Activated CD8-positive, alpha-beta memory T cell treated with anti-CD3 and anti-CD28 coated beads for 48 hours (primary cell): ENCODE data around the gene ZNF77.
"Not testable (repeated sequence)": the region's sequence is repeated elsewhere in the genome, so short reads cannot be mapped to it uniquely, and the experiment has no call there.

ENCODE experiments used
- DNase-seq, 3 experiments: peaks; one replicate each; pipeline ENCODE4 v3.0.0-alpha.2; 2020; ENCODE audit warnings: low read depth in 2 of 3, low spot score in 2 of 3

The ZNF77 gene

GRCh38 chr19:2944775-2945574 is at the start of gene ZNF77:
TSS of gene ZNF77 (minus strand) at chr19:2944971. CDS start at chr19:2944840, 131 bp downstream.
- DNase-seq: peak; percentile 92 to 95 (median 93)

GRCh38 chr19:2993579-2993978 is 48.8 kb upstream of the ZNF77 start:
- no peak for DNase-seq

GRCh38 chr19:2992958-2993357 is 48.2 kb upstream of the ZNF77 start:
- no peak for DNase-seq

- DNase-seq: not testable (repeated sequence)
Measured at GRCh38 chr19:2992333-2992732, 47.6 kb upstream of the ZNF77 start.

- DNase-seq: no peak
Measured at GRCh38 chr19:2989236-2989946, 44.6 kb upstream of the ZNF77 start.

GRCh38 chr19:2988568-2988967 is 43.8 kb upstream of the ZNF77 start:
- no peak for DNase-seq

- DNase-seq: no peak
Measured at GRCh38 chr19:2987797-2988196, 43.0 kb upstream of the ZNF77 start.

GRCh38 chr19:2986951-2987524 is 42.3 kb upstream of the ZNF77 start:
- no peak for DNase-seq

GRCh38 chr19:2984215-2984528 is 39.4 kb upstream of the ZNF77 start:
- no peak for DNase-seq

- DNase-seq: no peak
Measured at GRCh38 chr19:2983351-2984214, 38.8 kb upstream of the ZNF77 start.

GRCh38 chr19:2982983-2983350 is 38.2 kb upstream of the ZNF77 start:
- no peak for DNase-seq

GRCh38 chr19:2982561-2982960 is 37.8 kb upstream of the ZNF77 start:
- DNase-seq: no peak

- no peak for DNase-seq
Measured at GRCh38 chr19:2981898-2982297, 37.1 kb upstream of the ZNF77 start.

GRCh38 chr19:2978772-2979171 is 34.0 kb upstream of the ZNF77 start:
- DNase-seq: no peak

GRCh38 chr19:2978166-2978767 is 33.5 kb upstream of the ZNF77 start:
- no peak for DNase-seq

GRCh38 chr19:2977746-2978138 is 33.0 kb upstream of the ZNF77 start:
- DNase-seq: no peak

GRCh38 chr19:2977001-2977745 is 32.4 kb upstream of the ZNF77 start, which contains the start of gene TLE6:
TSS of gene TLE6 (plus strand) at chr19:2977564. CDS start at chr19:2978234, 670 bp downstream.
- peak; percentile 63 to 87 (median 80) for DNase-seq

GRCh38 chr19:2976609-2977000 is 31.8 kb upstream of the ZNF77 start:
- DNase-seq: no peak

- DNase-seq: no peak
Measured at GRCh38 chr19:2974342-2975041, 29.7 kb upstream of the ZNF77 start.

- DNase-seq: no peak
Measured at GRCh38 chr19:2973229-2973628, 28.5 kb upstream of the ZNF77 start.
